NCI-H1105 (cell line): ENCODE data around the gene FRYL.

Experiments
- DNase-seq: peaks from one replicate; lab custom pipeline; 2025; lab: John Stamatoyannopoulos, UW

Gene FRYL

DNA sequence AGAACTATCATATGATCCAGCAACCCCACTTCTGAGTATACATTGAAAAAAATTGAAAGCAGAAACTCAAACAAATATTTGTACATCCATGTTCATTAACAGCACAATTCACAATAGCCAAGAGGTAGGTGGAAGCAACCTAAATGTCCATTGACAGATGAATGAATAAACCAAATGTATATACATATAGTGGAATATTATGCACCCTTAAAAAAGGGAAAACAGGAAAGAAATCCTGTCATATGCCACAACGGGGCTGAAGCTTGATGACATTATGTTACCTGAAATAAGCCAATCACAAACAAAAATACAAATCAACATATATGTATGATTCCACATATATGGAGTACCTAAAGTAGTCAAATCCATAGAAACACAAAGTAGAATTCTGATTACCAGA lies 222.1 kb downstream of the FRYL start:
- no peak for DNase-seq

- DNase-seq = no peak
These were observed 222.6 kb downstream of the FRYL start for GRCh38 chr4:48557478-48557877.

- DNase-seq = no peak
These were observed 223.8 kb downstream of the FRYL start for GRCh38 chr4:48556268-48556667.

DNA sequence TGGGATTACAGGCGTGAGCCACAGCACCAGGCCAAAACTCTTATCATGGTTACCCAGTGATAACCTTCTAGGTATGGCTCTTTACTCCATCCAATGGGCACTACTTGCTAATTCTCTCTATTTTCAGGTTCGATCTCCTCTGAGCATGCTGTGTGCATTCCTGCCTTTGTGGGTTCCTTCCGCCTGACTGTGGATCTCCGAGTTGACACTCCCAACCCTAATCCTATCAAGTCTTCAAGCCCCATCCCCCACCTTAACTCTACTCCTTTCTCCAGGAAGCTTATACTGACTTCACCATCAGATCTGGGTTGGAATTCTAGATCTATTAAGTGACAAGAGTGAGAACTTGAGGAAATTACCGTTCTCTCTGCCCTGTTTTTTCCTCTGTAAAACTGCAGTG lies 225.5 kb downstream of the FRYL start:
- DNase-seq = no peak

- no peak for DNase-seq
These were observed 226.4 kb downstream of the FRYL start for GRCh38 chr4:48553720-48554119.

DNA sequence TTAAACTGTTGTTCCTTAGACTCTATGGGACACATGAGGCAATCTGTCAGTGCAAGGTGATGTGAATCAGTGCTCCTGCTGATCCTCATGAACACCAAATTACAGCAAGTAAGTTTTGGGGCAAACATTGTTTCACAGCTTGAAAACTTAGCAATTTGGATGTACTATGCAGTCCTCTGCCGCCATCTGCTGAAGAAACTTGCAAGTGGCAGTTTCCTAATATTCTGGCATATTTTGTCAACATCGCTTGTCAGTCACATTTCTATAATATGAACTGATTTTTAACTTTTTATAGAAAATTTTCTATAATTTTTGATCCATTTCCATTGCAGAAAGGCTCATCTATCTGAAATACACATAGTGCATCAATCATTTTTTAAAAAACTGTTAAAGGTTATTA lies 233.7 kb downstream of the FRYL start:
- DNase-seq = peak; percentile 4

DNA sequence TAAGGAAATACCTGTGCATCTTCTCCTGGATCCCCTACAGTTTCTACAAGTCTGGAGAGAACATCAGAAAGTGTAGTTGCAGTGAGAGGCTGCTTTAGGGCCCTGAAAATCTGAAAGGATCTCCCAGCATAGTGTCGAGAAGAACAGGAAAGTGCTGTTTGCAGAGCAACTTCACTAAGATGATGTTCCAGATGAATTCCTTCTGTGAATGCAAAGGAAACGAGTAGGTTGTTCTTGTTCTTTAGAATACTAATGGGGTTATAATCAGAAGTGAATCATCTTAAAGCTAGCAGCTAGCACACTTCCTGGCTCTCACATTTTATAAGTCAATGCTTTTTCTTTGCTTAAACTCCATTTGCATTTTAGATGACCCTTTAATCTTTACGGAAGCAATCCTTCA lies 236.3 kb downstream of the FRYL start:
- no peak for DNase-seq

DNA sequence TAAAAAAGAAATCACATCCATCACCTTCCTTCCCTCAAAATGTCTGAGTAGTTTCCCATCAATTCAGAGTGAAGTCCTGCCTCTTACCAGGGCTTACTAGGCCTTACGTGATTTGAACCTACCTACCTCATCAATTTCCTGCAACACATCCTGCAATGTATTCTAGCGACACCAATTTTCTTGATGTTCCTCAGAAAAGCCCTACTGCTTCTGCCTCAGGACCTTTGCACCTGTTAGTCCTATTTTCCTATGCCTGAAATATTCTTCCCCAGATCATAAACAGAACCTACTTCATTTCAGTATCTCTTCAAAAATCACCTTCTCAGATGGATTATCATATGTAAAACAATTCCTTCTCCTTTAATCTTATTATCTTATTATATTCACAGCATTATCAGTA lies 237.2 kb downstream of the FRYL start:
- DNase-seq = no peak

DNA sequence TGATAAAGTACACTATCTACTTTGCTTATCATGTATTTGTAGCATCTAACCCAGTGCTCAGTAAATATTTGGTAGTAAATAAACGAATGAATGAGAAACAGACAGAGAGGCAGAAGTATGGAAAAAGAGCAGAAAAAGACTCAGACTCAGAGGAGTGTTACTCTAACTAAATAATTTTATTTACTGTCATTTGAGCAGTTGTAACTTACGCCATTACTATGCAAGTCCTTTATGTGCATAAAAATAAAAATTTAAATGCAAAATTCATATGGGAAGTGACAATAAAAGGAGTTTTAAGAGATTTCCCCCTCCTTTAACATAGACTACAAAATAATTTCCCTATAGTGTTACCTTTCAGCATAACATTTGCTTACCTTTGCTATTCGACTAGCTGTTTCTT lies 240.5 kb downstream of the FRYL start:
- no peak for DNase-seq

- DNase-seq = peak; percentile 31
These were observed 241.7 kb downstream of the FRYL start for GRCh38 chr4:48538358-48538757.

- DNase-seq = no peak
These were observed 253.7 kb downstream of the FRYL start for GRCh38 chr4:48526406-48526805.

DNA sequence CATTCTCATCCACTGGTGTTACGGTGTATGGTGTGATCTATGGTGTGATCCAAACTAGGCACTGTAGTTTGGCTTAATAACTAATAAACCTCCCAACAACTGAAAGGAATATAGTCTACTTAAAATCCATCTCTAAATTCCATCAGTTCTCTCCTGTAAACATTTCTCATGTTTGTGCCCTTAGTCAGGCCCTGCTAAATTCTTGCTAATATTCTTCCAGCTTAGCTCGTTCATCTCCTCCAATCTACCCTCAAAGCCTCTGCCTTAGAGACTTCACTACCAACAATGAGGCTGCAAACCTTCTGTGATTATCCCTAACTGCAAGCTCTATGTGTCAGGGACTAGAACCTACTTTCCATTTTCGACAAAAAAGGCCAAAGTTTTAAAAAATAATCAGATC lies 261.9 kb downstream of the FRYL start:
- no peak for DNase-seq

GRCh38 chr4:48509543-48509942 lies 270.5 kb downstream of the FRYL start:
- DNase-seq = no peak

DNA sequence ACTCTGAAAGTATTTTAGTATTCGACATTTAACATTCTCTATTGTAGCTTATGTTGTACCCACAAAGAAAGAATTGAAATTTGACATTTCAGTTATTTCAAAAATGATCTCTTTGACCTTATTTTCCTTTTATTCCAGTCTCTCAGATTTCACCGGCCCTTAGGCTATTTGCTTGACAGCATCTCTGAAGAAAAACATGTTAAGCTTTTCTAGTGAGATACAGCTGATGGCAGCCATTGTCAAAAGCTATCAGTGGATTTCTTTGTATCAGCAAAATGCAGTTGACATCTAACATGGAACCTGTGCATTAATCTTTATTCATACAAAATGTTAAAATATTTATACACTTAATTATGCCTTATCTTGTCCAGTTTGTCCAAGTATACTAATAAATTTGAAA lies 273.4 kb downstream of the FRYL start:
- DNase-seq = no peak

GRCh38 chr4:48504352-48504751 lies 275.7 kb downstream of the FRYL start:
- DNase-seq = no peak

- no peak for DNase-seq
These were observed 276.1 kb downstream of the FRYL start for GRCh38 chr4:48504026-48504330.

- DNase-seq = no peak
These were observed 276.6 kb downstream of the FRYL start for GRCh38 chr4:48503233-48504025.

DNA sequence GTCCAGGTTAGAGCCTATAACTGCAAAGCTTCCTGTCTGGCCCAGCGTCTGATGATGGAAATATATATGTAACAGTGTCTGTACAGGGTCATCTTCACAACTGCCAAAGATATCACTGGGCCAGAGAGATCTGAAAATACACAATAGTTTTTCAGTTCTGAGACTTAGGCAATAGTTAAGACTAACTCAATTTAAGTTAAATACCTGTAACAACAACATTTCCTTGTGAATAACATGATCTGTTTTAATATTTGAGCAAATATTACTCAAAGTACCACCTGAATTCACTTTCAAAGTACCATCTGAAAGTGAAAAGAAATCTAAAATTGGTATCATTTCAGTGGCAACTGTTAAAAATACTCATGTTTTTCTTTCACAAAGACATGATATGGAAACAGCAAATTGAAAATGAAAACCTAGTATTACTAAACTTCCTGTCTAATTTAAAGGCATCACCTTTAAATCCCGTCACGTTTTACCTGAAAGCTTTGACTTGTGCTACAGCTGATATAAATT lies 280.5 kb downstream of the FRYL start:
- no peak for DNase-seq

DNA sequence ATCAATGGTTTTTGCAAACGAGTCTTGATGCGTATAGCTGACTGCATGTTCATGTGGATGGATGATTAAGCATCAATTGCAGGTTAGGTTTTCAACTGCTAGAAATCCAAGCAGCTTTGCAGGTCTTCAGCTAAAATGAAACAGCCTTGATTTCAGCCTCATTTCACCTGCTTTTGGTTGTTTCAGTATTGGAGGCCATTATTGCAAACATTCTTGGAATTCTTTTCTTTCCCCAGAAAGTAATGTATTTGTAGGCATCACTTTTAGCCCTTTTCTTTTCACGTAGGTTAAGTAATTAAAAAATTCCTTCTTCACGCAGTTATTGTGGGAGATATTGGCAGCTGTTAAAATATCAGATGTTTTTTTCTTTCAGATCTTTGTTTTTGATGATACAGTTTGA lies 281.2 kb downstream of the FRYL start:
- no peak for DNase-seq

DNA sequence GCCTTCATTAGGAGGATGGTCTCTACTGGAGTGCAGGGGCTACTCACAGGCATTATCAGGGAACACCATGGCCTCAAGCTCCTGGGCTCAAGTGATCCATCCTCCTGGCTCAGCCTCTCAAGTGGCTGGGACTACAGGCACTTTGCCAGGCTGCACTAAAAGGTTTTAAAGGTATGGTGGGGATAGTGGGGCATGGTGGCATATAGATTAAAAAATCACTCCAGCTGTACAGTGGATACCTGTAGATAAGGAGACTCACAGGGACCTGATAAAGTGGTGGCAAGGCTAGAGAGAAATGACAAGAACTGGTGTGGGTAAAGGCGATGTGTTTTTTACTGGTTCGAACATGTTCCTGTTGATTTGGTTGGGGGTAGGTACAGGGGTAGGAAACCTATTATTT lies 284.1 kb downstream of the FRYL start:
- no peak for DNase-seq

GRCh38 chr4:48493452-48494100 lies 286.5 kb downstream of the FRYL start:
- no peak for DNase-seq

DNA sequence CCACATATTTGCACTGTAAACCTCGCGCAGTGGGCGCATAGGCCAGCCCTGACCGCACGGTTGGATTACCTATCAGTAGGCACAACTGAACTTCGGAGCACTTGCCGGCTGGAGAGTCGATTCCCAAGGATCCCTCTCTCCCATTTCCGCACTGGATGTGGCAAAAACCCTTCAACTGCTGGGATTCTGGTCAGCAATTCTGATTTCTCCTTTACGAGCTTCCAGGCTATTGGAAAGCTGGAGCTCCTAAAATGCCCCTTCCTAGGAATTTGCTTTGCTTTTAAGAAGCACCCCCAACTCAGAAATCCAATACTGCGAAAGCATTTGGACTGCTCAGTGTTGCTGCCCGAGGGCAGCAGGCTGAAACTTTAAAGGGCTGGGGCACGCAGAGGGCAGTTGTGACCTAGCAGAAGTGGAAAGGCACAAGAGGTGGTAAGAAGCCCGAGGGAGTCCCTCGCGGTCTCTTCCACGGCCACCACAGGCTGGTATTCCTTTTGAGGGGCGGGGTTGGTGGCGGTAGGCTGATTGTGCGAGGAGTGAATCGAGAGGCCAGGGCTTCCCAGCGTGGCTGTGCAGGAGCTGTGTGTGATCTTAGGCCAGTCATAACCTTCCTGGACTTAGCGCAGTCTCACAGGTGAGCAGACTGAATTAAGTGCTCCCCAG lies 288.4 kb downstream of the FRYL start:
- no peak for DNase-seq
